Measurements from ENCODE around the gene INSC.

Gene INSC

DNA sequence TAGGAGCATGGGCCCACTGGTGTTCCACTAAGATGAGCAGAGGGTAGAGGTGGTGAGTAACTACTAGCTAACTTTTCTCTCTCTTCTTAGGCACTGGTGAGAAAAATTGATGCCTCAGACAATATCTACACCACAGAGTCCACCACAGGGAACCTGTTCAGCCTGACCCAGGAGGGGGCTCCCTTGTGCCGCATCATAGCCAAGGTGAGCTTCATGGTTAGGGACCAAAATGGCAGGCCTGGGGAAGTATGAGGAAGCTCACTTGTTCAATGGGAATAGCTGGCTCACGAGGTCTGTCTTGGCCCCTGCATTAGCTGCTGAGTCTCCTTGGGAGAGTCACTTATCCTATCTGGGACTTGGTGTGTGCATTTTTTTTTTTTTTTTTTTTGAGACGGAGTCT, 75.9 kb downstream of the INSC start:
- POLR2A ChIA-PET (ENCODE audit: low non-redundant PET), result no interaction called here
- TF ChIP-seq, protein P1, sequence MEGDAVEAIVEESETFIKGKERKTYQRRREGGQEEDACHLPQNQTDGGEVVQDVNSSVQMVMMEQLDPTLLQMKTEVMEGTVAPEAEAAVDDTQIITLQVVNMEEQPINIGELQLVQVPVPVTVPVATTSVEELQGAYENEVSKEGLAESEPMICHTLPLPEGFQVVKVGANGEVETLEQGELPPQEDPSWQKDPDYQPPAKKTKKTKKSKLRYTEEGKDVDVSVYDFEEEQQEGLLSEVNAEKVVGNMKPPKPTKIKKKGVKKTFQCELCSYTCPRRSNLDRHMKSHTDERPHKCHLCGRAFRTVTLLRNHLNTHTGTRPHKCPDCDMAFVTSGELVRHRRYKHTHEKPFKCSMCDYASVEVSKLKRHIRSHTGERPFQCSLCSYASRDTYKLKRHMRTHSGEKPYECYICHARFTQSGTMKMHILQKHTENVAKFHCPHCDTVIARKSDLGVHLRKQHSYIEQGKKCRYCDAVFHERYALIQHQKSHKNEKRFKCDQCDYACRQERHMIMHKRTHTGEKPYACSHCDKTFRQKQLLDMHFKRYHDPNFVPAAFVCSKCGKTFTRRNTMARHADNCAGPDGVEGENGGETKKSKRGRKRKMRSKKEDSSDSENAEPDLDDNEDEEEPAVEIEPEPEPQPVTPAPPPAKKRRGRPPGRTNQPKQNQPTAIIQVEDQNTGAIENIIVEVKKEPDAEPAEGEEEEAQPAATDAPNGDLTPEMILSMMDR (conservative IDR thresholded peaks at IDR 0.05; ENCODE audit: low read depth), result no peak
- no peak for DNase-seq (ENCODE audit: low spot score)
- H3K27ac ChIP-seq, result no peak overlapping the region
- CTCF ChIA-PET, result no interaction called here

DNA sequence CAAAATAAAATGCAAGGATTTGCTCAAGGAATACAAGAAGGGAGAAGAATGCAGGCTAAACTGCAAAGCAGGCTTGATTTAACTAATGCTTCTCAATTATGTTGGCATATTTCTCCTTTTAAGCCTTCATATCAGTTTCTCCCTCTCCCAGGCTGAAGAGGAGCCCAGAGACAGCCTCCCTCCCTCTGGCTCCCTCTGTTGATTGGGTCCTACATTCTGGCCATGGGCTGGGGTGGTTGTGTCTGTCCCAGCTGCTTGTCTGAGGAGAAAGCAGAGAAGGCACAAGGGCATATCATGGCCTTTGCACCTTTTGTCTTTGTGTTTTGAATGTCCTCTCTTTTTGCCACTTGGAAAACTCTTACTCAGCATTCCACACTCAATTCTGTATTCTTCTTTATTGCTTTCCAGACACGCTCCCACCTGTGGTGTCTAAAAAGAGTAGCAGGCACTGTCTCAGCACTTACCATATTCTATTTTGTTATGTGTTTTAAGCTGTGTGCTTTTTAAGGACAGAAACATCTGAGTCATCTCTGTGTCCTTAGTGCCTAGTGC, 77.4 kb downstream of the INSC start:
- no peak overlapping the region for H3K27ac ChIP-seq

DNA sequence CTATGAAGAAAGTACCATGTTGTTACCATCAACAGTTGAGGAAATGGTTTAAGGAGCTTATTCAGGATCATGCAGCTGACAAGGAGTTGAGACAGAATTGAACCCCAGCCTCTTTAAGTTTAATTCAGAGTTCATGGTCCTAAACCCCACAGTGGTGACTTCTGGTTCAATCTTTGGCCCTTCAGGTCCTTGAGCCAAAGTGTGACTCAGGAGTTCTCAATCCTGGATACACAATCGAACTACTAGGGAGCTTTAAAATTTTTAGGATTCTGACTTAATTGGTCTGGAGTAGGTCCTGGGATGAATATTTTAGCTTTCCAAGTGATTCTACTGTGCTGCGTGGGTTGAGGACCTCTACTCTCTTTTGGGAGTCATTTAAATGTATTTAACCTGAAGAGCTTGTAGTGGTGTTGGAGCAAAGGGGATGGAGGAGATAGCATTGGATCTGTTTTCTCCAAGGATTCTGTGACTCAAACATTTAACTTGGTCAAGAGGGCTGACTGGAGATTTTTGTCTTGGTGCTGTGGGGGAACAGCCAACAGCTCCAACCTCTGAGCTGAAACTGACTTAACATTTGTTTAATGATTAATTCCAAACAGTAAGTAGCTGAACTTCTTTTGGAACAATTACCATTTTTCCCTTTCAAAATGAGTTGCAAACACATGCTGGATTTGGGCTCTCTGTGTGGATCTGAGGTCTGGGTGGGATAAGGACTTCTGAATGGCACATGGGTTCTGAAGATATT, 80.1 kb downstream of the INSC start:
- H3K27ac ChIP-seq, result no peak overlapping the region
- TF ChIP-seq, protein P1 (conservative IDR thresholded peaks at IDR 0.05; ENCODE audit: low read depth), result no peak
- no peak for DNase-seq (ENCODE audit: low spot score)
- POLR2A ChIA-PET (ENCODE audit: low non-redundant PET), result no interaction called here
- CTCF ChIA-PET, result interaction anchor here (1.0 to 1.9 kb wide), 2 partner anchors 13 to 94 kb away, joined by 4 to 5 read pairs; no protein-coding TSS in a partner anchor

More for the DNA sequence above, 77.4 kb downstream of the INSC start:
- ChIA-PET POLR2A (ENCODE audit: low non-redundant PET) (no interaction called here), CTCF (no interaction called here)
- DNase-seq (ENCODE audit: low spot score), result no peak
- TF ChIP-seq, protein P1 (conservative IDR thresholded peaks at IDR 0.05; ENCODE audit: low read depth), result no peak

DNA sequence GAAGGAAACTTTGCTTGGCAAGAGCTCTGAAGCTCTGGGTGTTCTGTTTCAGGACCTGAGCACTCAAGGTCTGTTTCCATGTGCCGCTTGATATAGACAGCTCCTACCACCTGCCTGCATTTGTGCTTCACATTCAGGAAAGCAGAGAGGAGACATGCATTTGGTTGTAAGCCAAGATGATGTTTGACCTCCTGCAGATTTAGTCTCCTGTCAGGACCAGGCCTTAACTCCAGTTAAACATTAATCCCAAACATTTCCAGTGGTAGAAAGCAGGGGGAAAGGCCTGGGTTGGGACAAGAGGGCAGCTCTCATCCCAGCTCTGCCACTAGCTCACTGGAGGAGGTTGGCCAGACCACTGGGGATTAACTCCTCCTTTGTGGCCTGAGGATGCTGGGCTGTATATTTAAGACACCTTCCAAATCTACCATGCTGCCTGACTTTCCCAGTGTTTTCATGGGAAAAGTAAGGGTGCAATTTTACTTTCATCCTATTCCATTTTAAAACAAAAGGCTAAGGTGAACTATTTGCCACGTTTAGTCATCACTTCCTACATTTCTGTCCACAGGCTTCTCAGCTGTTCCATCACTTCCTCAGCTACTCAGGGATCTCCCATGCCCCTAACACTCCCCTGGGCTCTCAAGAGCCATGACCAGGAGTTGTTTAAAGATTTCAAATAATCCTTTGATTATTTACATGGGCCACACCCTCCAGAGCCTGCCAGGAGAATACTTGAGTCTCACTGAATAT, 80.9 kb downstream of the INSC start:
- POLR2A ChIA-PET (ENCODE audit: low non-redundant PET), result no interaction called here
- H3K27ac ChIP-seq, result no peak overlapping the region
- CTCF ChIA-PET, result interaction anchor here (1.0 to 1.9 kb wide), 2 partner anchors 12 to 95 kb away, joined by 4 to 5 read pairs; no protein-coding TSS in a partner anchor
- TF ChIP-seq, protein P1 (conservative IDR thresholded peaks at IDR 0.05; ENCODE audit: low read depth), result no peak
- no peak for DNase-seq (ENCODE audit: low spot score)

DNA sequence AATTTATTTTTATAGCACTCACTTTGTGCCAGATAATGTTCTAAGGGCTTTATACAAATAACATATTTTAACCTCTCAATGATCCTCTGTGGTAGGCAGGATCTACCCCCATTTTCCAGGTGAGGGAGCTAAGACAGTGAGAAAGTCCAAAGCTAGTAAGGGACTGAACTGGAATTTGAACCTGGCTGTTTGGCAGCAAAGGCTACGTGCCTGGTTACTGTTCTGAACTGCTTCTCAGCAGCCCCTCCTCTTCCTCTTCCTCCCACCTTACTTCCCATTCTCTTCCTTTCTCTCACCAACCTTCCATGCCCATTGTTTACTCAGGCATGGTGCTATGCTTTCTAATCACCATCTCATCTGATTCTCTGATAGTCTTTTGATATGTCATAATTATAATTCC, 82.0 kb downstream of the INSC start:
- no peak overlapping the region for H3K27ac ChIP-seq
- DNase-seq (ENCODE audit: low spot score), result no peak
- TF ChIP-seq, protein P1 (conservative IDR thresholded peaks at IDR 0.05; ENCODE audit: low read depth), result no peak
- ChIA-PET POLR2A (ENCODE audit: low non-redundant PET) (no interaction called here), CTCF (interaction anchor here (0.8 kb wide), 1 partner anchor 356 kb away, joined by 3 read pairs; no protein-coding TSS in a partner anchor)

DNA sequence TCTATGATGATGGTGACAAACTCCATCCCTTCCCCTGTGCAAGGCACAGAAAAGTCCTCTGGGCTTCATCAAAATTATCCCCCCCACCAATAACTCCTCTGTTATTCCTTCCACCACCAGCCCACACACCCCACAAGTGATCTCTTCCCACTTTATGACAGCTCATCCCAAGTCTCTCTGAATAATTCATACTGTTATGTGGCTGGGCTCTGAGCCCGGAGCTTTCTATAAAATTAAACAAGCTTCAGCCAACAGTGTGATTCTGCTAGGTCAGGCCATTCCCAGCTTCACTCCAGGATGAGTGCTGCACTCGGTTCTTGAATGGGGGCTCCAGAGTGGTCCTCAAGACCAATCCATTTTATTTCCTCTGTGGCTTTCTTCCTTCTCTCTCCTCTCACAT, 83.0 kb downstream of the INSC start:
- POLR2A ChIA-PET (ENCODE audit: low non-redundant PET), result no interaction called here

More for the DNA sequence above, 83.0 kb downstream of the INSC start:
- CTCF ChIA-PET, result interaction anchor here (0.6 kb wide), 1 partner anchor 220 kb away, joined by 5 read pairs; no protein-coding TSS in a partner anchor
- no peak for DNase-seq (ENCODE audit: low spot score)
- H3K27ac ChIP-seq, result no peak overlapping the region
- TF ChIP-seq, protein P1 (conservative IDR thresholded peaks at IDR 0.05; ENCODE audit: low read depth), result no peak

Measured in RWPE1 (cell line).